ENCODE measurements around the gene FGR.

DNA sequence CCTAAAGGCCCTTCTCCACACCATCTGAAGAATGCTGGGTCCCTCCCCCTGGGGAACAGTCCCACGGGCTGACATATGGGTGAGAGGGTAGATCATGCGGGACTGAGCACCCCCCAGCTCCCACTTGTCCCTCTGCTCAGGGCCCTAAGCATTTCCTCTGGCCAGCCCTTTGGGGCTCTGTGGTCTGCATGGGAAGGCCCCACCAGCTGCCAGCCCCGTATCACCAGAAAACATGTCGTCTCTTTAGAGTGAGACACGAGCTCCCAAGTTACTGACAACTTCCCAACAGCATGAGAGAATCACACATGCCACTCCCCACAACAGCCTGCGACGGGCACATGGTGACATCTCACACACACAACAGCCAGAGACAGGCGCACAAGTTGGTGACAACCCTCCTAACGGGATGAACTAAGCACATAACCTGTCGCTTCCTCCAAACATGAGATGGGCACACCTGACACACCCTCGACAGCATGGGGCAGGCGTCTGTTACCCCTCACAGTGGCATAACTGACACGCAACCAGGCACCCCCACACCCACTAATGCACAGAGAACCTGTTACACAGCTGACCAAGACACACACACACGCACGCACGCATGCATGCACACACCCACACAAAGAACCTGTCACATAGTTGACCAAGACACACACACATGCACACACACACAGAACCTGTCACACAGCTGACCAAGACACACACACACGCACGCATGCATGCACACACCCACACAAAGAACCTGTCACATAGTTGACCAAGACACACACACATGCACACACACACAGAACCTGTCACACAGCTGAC, 72.2 kb downstream of the FGR start:
- TF ChIP-seq, protein P1, sequence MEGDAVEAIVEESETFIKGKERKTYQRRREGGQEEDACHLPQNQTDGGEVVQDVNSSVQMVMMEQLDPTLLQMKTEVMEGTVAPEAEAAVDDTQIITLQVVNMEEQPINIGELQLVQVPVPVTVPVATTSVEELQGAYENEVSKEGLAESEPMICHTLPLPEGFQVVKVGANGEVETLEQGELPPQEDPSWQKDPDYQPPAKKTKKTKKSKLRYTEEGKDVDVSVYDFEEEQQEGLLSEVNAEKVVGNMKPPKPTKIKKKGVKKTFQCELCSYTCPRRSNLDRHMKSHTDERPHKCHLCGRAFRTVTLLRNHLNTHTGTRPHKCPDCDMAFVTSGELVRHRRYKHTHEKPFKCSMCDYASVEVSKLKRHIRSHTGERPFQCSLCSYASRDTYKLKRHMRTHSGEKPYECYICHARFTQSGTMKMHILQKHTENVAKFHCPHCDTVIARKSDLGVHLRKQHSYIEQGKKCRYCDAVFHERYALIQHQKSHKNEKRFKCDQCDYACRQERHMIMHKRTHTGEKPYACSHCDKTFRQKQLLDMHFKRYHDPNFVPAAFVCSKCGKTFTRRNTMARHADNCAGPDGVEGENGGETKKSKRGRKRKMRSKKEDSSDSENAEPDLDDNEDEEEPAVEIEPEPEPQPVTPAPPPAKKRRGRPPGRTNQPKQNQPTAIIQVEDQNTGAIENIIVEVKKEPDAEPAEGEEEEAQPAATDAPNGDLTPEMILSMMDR (IDR thresholded peaks at IDR 0.05), result no peak
- TF ChIP-seq POLR2A (IDR thresholded peaks at IDR 0.05), result no peak

Measured in heart left ventricle (tissue), 13 donors.